Glutamatergic neuron (in vitro differentiated cells): ENCODE data around the gene ZRANB2. TPM values are rescaled to one million over a fixed set of nuclear protein-coding genes. Genes with fewer than 3 reads are reported as not detected.

ENCODE experiments used
- DNase-seq: peaks from one replicate; pipeline ENCODE4 v3.0.0; 2022
- H3K27ac Mint-ChIP-seq: one replicate; pipeline ENCODE4 v1.8.0; 2020; ENCODE audit warnings: mild to moderate bottlenecking, mixed read lengths, inconsistent platforms; ENCODE audit not compliant: unreplicated experiment
- H3K27me3 Mint-ChIP-seq: one replicate; pipeline ENCODE4 v1.8.0; 2020; ENCODE audit warnings: mild to moderate bottlenecking, moderate library complexity, mixed read lengths, inconsistent platforms; ENCODE audit not compliant: unreplicated experiment
- H3K36me3 Mint-ChIP-seq: one replicate; pipeline ENCODE4 v1.8.0; 2020; ENCODE audit warnings: mild to moderate bottlenecking, mixed read lengths, inconsistent platforms; ENCODE audit not compliant: unreplicated experiment
- H3K4me1 Mint-ChIP-seq: one replicate; pipeline ENCODE4 v1.8.0; 2020; ENCODE audit warnings: mild to moderate bottlenecking, low read depth, mixed read lengths, inconsistent platforms; ENCODE audit not compliant: unreplicated experiment
- H3K4me3 Mint-ChIP-seq: one replicate; pipeline ENCODE4 v1.8.0; 2020; ENCODE audit warnings: mild to moderate bottlenecking, mixed read lengths, inconsistent platforms; ENCODE audit not compliant: unreplicated experiment
- H3K9me3 Mint-ChIP-seq: one replicate; pipeline ENCODE4 v1.8.0; 2020; ENCODE audit warnings: mild to moderate bottlenecking, moderate library complexity, mixed read lengths, inconsistent platforms; ENCODE audit not compliant: unreplicated experiment
- CTCF ChIP-seq: fragments of 200-600 bp; sonication (generic); IDR thresholded peaks from one replicate; pipeline ENCODE4 v1.5.0; 2021; ENCODE audit not compliant: partially characterized antibody, unreplicated experiment
- total RNA-seq: library from RNA; stranded (reverse); fragmentation: NEBNext Ultra II Directional; extraction: Animal tissue kit (Norgen Biotek cat#: 25700); gene quantifications from one replicate; pipeline ENCODE4 v1.2.1, GENCODE V29; 2021; ENCODE audit not compliant: unreplicated experiment

Gene ZRANB2
- total RNA-seq, 1 donor from 2014 or later, result 81.0 TPM

- Mint-ChIP-seq H3K4me1 (no peaks in the 10 kb centered on the region), H3K27ac (no peak overlapping the region), H3K36me3 (no peaks in the 10 kb centered on the region), H3K4me3 (no peak overlapping the region), H3K9me3 (no peaks in the 10 kb centered on the region), H3K27me3 (no peaks in the 10 kb centered on the region)
- DNase-seq, result no peak
- TF ChIP-seq CTCF, result no peak
Observed at GRCh38 chr1:71027991-71028390, 52.8 kb downstream of the ZRANB2 start.

GRCh38 chr1:71026093-71026492 lies 54.7 kb downstream of the ZRANB2 start:
- no peaks in the 10 kb centered on the region for H3K4me1 Mint-ChIP-seq
- no peak for DNase-seq
- TF ChIP-seq CTCF, result no peak
- no peaks in the 10 kb centered on the region for H3K27me3 Mint-ChIP-seq
- no peaks in the 10 kb centered on the region for H3K9me3 Mint-ChIP-seq
- no peak overlapping the region for H3K4me3 Mint-ChIP-seq
- H3K36me3 Mint-ChIP-seq, result no peaks in the 10 kb centered on the region
- no peak overlapping the region for H3K27ac Mint-ChIP-seq

- Mint-ChIP-seq H3K36me3 (no peaks in the 10 kb centered on the region), H3K9me3 (no peaks in the 10 kb centered on the region), H3K27ac (no peak overlapping the region), H3K4me1 (no peaks in the 10 kb centered on the region), H3K4me3 (no peak overlapping the region), H3K27me3 (no peaks in the 10 kb centered on the region)
- DNase-seq, result no peak
- no peak for TF ChIP-seq CTCF
Observed at GRCh38 chr1:71023515-71023914, 57.3 kb downstream of the ZRANB2 start.

DNA sequence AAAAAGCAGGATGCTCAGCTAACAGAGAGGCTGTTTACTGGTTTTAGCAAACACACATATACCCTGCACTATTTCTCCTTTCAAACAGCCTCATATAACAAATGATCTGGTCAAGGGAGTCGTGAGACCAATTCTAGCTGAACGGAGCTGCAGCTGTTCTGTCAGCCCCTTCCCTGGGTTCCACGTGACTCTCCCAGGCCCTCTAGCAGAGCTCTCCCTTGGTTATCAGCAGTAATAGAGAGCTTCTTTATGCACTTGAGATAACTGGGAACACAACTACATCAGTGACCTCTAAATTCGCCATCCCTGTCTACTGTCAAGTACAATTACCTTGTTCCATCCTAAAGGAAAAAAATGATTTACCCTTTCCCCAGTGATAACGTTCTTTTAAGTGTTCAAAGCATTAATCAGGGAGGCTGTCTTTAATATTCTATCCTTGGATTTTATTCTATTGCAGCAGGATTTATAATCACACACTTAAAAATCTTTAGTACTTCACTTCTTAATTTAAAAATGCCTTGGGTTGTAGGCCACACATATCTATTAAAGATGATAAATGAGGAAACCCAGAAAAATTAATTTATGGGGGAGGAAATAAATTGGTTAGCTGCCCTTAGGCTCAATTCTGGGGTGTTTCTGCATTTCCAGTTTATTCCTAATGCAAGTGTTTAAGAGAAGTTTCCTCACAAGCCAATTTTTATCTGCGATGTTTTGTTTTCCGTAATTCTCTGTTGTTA lies 61.4 kb downstream of the ZRANB2 start:
- no peak overlapping the region for H3K27ac Mint-ChIP-seq
- no peak overlapping the region for H3K4me3 Mint-ChIP-seq
- H3K4me1 Mint-ChIP-seq, result no peaks in the 10 kb centered on the region
- TF ChIP-seq CTCF, result no peak
- no peak for DNase-seq
- no peaks in the 10 kb centered on the region for H3K27me3 Mint-ChIP-seq
- no peaks in the 10 kb centered on the region for H3K36me3 Mint-ChIP-seq
- no peaks in the 10 kb centered on the region for H3K9me3 Mint-ChIP-seq

DNA sequence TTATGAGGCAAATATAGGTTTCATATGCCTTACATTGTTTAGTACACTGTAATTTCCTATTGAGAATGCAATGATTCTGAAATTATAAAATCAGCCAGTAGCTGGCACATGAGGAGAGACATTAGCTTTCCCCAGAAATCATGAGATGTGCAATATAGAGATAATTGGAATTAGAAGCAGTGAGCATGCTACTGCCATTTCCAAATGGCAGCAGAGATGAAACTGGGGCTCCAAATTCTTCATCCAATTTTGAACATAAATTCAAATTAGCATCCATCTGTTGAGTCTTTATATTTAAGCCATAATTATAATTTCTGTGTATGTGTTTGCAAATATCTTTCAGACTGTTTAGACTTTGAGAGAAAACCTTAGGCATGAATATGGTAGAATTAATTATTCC lies 62.0 kb downstream of the ZRANB2 start:
- no peak for TF ChIP-seq CTCF
- H3K36me3 Mint-ChIP-seq, result no peaks in the 10 kb centered on the region
- H3K9me3 Mint-ChIP-seq, result no peaks in the 10 kb centered on the region
- no peaks in the 10 kb centered on the region for H3K27me3 Mint-ChIP-seq
- no peak overlapping the region for H3K27ac Mint-ChIP-seq
- no peak for DNase-seq
- no peaks in the 10 kb centered on the region for H3K4me1 Mint-ChIP-seq
- no peak overlapping the region for H3K4me3 Mint-ChIP-seq
